Neural cell (in vitro differentiated cells): ENCODE data around the gene RCAN3. TPM values are rescaled to one million over a fixed set of nuclear protein-coding genes. Genes with fewer than 3 reads are reported as not detected.

ENCODE experiments used
- H2AFZ ChIP-seq: fragments of 200-600, 300-800 bp; sonication (generic), shearing (Covaris generic); 2 replicates; pipeline ENCODE4 v1.6.0; 2014; ENCODE audit warnings: low read depth, mild to moderate bottlenecking, antibody characterized with exemption, low read length, moderate library complexity
- H3F3A ChIP-seq: fragments of 200-600 bp; shearing (Covaris generic); 2 replicates; pipeline ENCODE4 v1.6.1; 2016; ENCODE audit warnings: mild to moderate bottlenecking, moderate library complexity, mixed read lengths, antibody characterized with exemption, low read length; ENCODE audit not compliant: insufficient read depth, poor library complexity, severe bottlenecking
- H3K27ac ChIP-seq: fragments of 200-600, 300-800 bp; sonication (generic), shearing (Covaris generic); 2 replicates; pipeline ENCODE4 v1.5.1; 2014; ENCODE audit warnings: mild to moderate bottlenecking, low read length, moderate library complexity
- H3K27me3 ChIP-seq: fragments of 300-800, 200-600 bp; sonication (generic), shearing (Covaris generic); 2 replicates; pipeline ENCODE4 v1.6.0; 2014; ENCODE audit warnings: mild to moderate bottlenecking, low read depth, low read length, moderate library complexity; ENCODE audit not compliant: insufficient read depth
- H3K36me3 ChIP-seq: fragments of 300-800, 200-600 bp; sonication (generic), shearing (Covaris generic); 2 replicates; pipeline ENCODE4 v1.5.1; 2014; ENCODE audit warnings: mild to moderate bottlenecking, antibody characterized with exemption, low read length, moderate library complexity; ENCODE audit not compliant: insufficient read depth
- H3K4me2 ChIP-seq: fragments of 300-800, 200-600 bp; sonication (generic), shearing (Covaris generic); 2 replicates; pipeline ENCODE4 v1.6.0; 2014; ENCODE audit warnings: mild to moderate bottlenecking, low read length
- H3K4me3 ChIP-seq: fragments of 300-800, 200-600 bp; sonication (generic), shearing (Covaris generic); 2 replicates; pipeline ENCODE4 v1.5.1; 2014; ENCODE audit warnings: mild to moderate bottlenecking, low read length, moderate library complexity
- H3K79me2 ChIP-seq: fragments of 200-600 bp; shearing (Covaris generic); replicated peaks from 2 replicates; pipeline ENCODE4 v1.6.0; 2014; ENCODE audit warnings: mild to moderate bottlenecking, low read length, moderate library complexity; ENCODE audit not compliant: insufficient read depth
- H3K9ac ChIP-seq: fragments of 300-800, 200-600 bp; sonication (generic), shearing (Covaris generic); 2 replicates; pipeline ENCODE4 v1.6.1; 2016; ENCODE audit warnings: mild to moderate bottlenecking, low read length, mixed read lengths
- H3K9me2 ChIP-seq: fragments of 200-600 bp; shearing (Covaris generic); 2 replicates; pipeline ENCODE4 v1.6.1; 2016; ENCODE audit warnings: mild to moderate bottlenecking, low read length, mixed read lengths; ENCODE audit not compliant: insufficient read depth
- H3K9me3 ChIP-seq: fragments of 200-600, 300-800 bp; sonication (generic), shearing (Covaris generic); 2 replicates; pipeline ENCODE4 v1.6.1; 2016; ENCODE audit warnings: mild to moderate bottlenecking, mixed run types, low read length, moderate library complexity, mixed read lengths
- H4K20me1 ChIP-seq: fragments of 200-600 bp; shearing (Covaris generic); 2 replicates; pipeline ENCODE4 v1.6.1; 2016; ENCODE audit warnings: mild to moderate bottlenecking, mixed run types; ENCODE audit not compliant: insufficient read depth
- EP300 ChIP-seq: fragments of 450-650 bp; conservative IDR thresholded peaks from 2 replicates; pipeline ENCODE4 v1.6.1; 2014; ENCODE audit warnings: antibody characterized with exemption, mild to moderate bottlenecking, moderate library complexity; ENCODE audit not compliant: poor library complexity, severe bottlenecking
- EZH2 ChIP-seq: fragments of 200-600, 300-800 bp; shearing (Covaris generic), sonication (generic); IDR thresholded peaks from 2 replicates; pipeline ENCODE4 v1.6.1; 2014; ENCODE audit warnings: antibody characterized with exemption, low read length, borderline replicate concordance, mild to moderate bottlenecking; ENCODE audit not compliant: insufficient read depth, poor library complexity, severe bottlenecking
- MXI1 ChIP-seq: fragments of 450-650 bp; conservative IDR thresholded peaks from 2 replicates; pipeline ENCODE4 v1.6.1; 2014; ENCODE audit warnings: antibody characterized with exemption, mild to moderate bottlenecking; ENCODE audit not compliant: poor library complexity, severe bottlenecking
- POLR2AphosphoS5 ChIP-seq: IDR thresholded peaks from 2 replicates; pipeline ENCODE4 v1.6.1; 2012
- RAD21 ChIP-seq: fragments of 450-650 bp; conservative IDR thresholded peaks from 2 replicates; pipeline ENCODE4 v1.6.1; 2014; ENCODE audit warnings: antibody characterized with exemption, mild to moderate bottlenecking, moderate library complexity
- SMC3 ChIP-seq: fragments of 450-650 bp; conservative IDR thresholded peaks from 2 replicates; pipeline ENCODE4 v1.6.1; 2014; ENCODE audit warnings: antibody characterized with exemption, mild to moderate bottlenecking, moderate library complexity; ENCODE audit not compliant: poor library complexity
- TAF1 ChIP-seq: IDR thresholded peaks from 2 replicates; pipeline ENCODE4 v1.6.1; 2012; ENCODE audit warnings: low read depth
- polyA plus RNA-seq: library from polyadenylated mRNA; depleted of rRNA; stranded (reverse); fragments of >200 nt; gene quantifications from 2 replicates; pipeline ENCODE4 v1.2.3, GENCODE V29; 2014
- TF ChIP-seq, protein P1 (sequence below): fragments of 450-650 bp; IDR thresholded peaks from 2 replicates; pipeline ENCODE4 v1.5.1; 2014; ENCODE audit warnings: antibody characterized with exemption, mild to moderate bottlenecking, moderate library complexity; ENCODE audit not compliant: poor library complexity, severe bottlenecking
- TF ChIP-seq, protein P2 (sequence below): IDR thresholded peaks from 2 replicates; pipeline ENCODE4 v1.6.1; 2012; ENCODE audit warnings: borderline replicate concordance

Gene RCAN3
- polyA plus RNA-seq, 1 donor from 2014 or later, result 31.4 TPM

DNA sequence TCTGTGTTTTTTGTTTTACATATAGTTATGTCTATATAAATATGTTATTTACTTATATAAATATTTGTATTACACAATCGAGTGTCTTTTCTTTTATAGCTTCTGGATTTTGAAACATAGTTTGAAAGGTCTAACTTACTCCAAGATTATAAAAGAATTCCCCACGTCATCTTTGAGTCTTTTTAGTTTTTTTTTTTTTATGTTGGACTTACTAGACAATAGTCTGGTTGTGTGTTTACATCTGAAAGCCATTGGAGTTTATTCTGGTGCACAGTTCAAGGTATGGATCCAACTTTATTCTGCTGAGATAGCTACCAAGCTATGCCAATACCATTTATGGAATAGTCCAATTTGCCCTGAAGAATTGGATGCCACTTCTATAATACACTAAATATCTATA, 26.1 kb upstream of the RCAN3 start:
- Histone ChIP-seq H3K9ac (no peak overlapping the region), H3K27ac (no peak overlapping the region)

DNA sequence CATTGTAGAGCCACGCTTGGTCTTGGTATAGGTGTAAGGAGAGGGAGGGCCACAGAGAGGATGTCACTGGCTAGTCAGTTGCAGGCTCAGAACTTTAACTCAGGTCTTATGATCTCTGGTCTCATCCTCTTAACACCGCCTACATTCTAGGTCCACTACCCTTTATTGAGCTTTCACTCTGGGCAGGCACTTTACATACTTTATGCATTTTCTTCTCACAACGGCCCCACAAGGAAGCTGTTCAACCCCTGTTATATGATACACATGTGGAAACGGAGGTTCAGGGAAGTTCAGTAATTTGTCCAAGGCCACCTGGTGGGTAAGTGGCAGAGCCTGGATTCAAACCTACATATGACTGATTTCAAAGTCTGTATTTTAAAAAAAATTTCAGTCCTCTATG, 25.3 kb upstream of the RCAN3 start:
- no peaks in the 10 kb centered on the region for H3K9me2 ChIP-seq
- H3K4me2 ChIP-seq, result no peak overlapping the region
- TF ChIP-seq EP300, result no peak
- TF ChIP-seq, protein P1, sequence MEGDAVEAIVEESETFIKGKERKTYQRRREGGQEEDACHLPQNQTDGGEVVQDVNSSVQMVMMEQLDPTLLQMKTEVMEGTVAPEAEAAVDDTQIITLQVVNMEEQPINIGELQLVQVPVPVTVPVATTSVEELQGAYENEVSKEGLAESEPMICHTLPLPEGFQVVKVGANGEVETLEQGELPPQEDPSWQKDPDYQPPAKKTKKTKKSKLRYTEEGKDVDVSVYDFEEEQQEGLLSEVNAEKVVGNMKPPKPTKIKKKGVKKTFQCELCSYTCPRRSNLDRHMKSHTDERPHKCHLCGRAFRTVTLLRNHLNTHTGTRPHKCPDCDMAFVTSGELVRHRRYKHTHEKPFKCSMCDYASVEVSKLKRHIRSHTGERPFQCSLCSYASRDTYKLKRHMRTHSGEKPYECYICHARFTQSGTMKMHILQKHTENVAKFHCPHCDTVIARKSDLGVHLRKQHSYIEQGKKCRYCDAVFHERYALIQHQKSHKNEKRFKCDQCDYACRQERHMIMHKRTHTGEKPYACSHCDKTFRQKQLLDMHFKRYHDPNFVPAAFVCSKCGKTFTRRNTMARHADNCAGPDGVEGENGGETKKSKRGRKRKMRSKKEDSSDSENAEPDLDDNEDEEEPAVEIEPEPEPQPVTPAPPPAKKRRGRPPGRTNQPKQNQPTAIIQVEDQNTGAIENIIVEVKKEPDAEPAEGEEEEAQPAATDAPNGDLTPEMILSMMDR, result no peak
- no peak for TF ChIP-seq POLR2AphosphoS5
- TF ChIP-seq, protein P2, sequence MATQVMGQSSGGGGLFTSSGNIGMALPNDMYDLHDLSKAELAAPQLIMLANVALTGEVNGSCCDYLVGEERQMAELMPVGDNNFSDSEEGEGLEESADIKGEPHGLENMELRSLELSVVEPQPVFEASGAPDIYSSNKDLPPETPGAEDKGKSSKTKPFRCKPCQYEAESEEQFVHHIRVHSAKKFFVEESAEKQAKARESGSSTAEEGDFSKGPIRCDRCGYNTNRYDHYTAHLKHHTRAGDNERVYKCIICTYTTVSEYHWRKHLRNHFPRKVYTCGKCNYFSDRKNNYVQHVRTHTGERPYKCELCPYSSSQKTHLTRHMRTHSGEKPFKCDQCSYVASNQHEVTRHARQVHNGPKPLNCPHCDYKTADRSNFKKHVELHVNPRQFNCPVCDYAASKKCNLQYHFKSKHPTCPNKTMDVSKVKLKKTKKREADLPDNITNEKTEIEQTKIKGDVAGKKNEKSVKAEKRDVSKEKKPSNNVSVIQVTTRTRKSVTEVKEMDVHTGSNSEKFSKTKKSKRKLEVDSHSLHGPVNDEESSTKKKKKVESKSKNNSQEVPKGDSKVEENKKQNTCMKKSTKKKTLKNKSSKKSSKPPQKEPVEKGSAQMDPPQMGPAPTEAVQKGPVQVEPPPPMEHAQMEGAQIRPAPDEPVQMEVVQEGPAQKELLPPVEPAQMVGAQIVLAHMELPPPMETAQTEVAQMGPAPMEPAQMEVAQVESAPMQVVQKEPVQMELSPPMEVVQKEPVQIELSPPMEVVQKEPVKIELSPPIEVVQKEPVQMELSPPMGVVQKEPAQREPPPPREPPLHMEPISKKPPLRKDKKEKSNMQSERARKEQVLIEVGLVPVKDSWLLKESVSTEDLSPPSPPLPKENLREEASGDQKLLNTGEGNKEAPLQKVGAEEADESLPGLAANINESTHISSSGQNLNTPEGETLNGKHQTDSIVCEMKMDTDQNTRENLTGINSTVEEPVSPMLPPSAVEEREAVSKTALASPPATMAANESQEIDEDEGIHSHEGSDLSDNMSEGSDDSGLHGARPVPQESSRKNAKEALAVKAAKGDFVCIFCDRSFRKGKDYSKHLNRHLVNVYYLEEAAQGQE, result no peak
- no peak for TF ChIP-seq EZH2
- TF ChIP-seq RAD21, result no peak
- no peak for TF ChIP-seq SMC3
- no peak for TF ChIP-seq MXI1
- no peak for TF ChIP-seq TAF1
- H4K20me1 ChIP-seq, result no peaks in the 10 kb centered on the region
- H2AFZ ChIP-seq, result no peak overlapping the region
- H3K27me3 ChIP-seq, result no peaks in the 10 kb centered on the region
- no peaks in the 10 kb centered on the region for H3F3A ChIP-seq
- H3K9me3 ChIP-seq, result no peaks in the 10 kb centered on the region
- H3K79me2 ChIP-seq, result no peaks in the 10 kb centered on the region
- H3K4me3 ChIP-seq, result no peak overlapping the region
- no peak overlapping the region for H3K27ac ChIP-seq
- H3K9ac ChIP-seq, result no peak overlapping the region
- H3K36me3 ChIP-seq, result no peaks in the 10 kb centered on the region

More for the DNA sequence above, 26.1 kb upstream of the RCAN3 start:
- Histone ChIP-seq H3K27me3 (no peaks in the 10 kb centered on the region), H4K20me1 (no peaks in the 10 kb centered on the region), H2AFZ (no peak overlapping the region), H3K9me3 (no peaks in the 10 kb centered on the region), H3K36me3 (no peaks in the 10 kb centered on the region), H3K4me3 (no peak overlapping the region), H3K4me2 (no peak overlapping the region), H3K79me2 (no peaks in the 10 kb centered on the region), H3F3A (no peaks in the 10 kb centered on the region), H3K9me2 (no peaks in the 10 kb centered on the region)
- no peak for TF ChIP-seq TAF1
- TF ChIP-seq EZH2, result no peak
- no peak for TF ChIP-seq SMC3
- TF ChIP-seq, protein P2, result no peak
- TF ChIP-seq RAD21, result no peak
- TF ChIP-seq MXI1, result no peak
- TF ChIP-seq POLR2AphosphoS5, result no peak
- TF ChIP-seq, protein P1, result no peak
- TF ChIP-seq EP300, result no peak
